Osteocyte (in vitro differentiated cells): Measurements from ENCODE around the gene POM121C. TPM values are rescaled to one million over a fixed set of nuclear protein-coding genes. Genes with fewer than 3 reads are reported as not detected.
"Not testable (repeated sequence)": the region's sequence is repeated elsewhere in the genome, so short reads cannot be mapped to it uniquely, and the experiment has no call there.

Source experiments
- DNase-seq: peaks from one replicate; pipeline ENCODE4 v3.0.0; 2021; ENCODE audit warnings: mixed read lengths; ENCODE audit not compliant: unreplicated experiment; ENCODE audit errors: extremely low spot score
- H3K27ac Mint-ChIP-seq: one replicate; pipeline ENCODE4 v1.8.0; 2021; ENCODE audit warnings: mild to moderate bottlenecking, mixed read lengths; ENCODE audit not compliant: unreplicated experiment
- H3K27me3 Mint-ChIP-seq: one replicate; pipeline ENCODE4 v1.8.0; 2021; ENCODE audit warnings: mixed read lengths; ENCODE audit not compliant: unreplicated experiment
- H3K36me3 Mint-ChIP-seq: one replicate; pipeline ENCODE4 v1.8.0; 2021; ENCODE audit warnings: mixed read lengths; ENCODE audit not compliant: unreplicated experiment
- H3K4me1 Mint-ChIP-seq: one replicate; pipeline ENCODE4 v1.8.0; 2021; ENCODE audit warnings: mixed read lengths; ENCODE audit not compliant: unreplicated experiment
- H3K4me3 Mint-ChIP-seq: one replicate; pipeline ENCODE4 v1.8.0; 2021; ENCODE audit warnings: mild to moderate bottlenecking, moderate library complexity, mixed read lengths; ENCODE audit not compliant: unreplicated experiment
- H3K9me3 Mint-ChIP-seq: one replicate; pipeline ENCODE4 v1.8.0; 2021; ENCODE audit warnings: mixed read lengths; ENCODE audit not compliant: unreplicated experiment
- CTCF ChIP-seq: fragments of 200-600 bp; sonication (generic); IDR thresholded peaks from 2 replicates; pipeline ENCODE4 v1.5.0; 2021; ENCODE audit warnings: antibody characterized with exemption, mild to moderate bottlenecking, moderate library complexity
- total RNA-seq: library from RNA; stranded (reverse); gene quantifications from 2 replicates; pipeline ENCODE4 v1.2.1, GENCODE V29; 2021

POM121C gene
- total RNA-seq, 1 donor from 2014 or later = 44.3 TPM

- H3K4me1 Mint-ChIP-seq, H3K4me3 Mint-ChIP-seq, H3K9me3 Mint-ChIP-seq, DNase-seq, H3K27me3 Mint-ChIP-seq, H3K36me3 Mint-ChIP-seq, H3K27ac Mint-ChIP-seq: not testable (repeated sequence)
- TF ChIP-seq CTCF = peak; percentile 60
These were observed 33.6 kb downstream of the POM121C start for GRCh38 chr7:75452494-75452955.

- H3K4me1 Mint-ChIP-seq, H3K4me3 Mint-ChIP-seq, H3K36me3 Mint-ChIP-seq, H3K9me3 Mint-ChIP-seq, H3K27me3 Mint-ChIP-seq, H3K27ac Mint-ChIP-seq: not testable (repeated sequence)
- DNase-seq = peak; percentile 6
These were observed 36.2 kb downstream of the POM121C start for GRCh38 chr7:75449946-75450345.

GRCh38 chr7:75442465-75443111 is 43.5 kb downstream of the POM121C start:
- Mint-ChIP-seq H3K27ac (peak overlapping the region; percentile 96), H3K36me3 (peaks cover 17% of the 10 kb centered on the region)

GRCh38 chr7:75442101-75442464 is 44.0 kb downstream of the POM121C start:
- DNase-seq = peak; percentile 8
- H3K4me3 Mint-ChIP-seq = peak overlapping the region; percentile 82
- H3K36me3 Mint-ChIP-seq = peaks cover 22% of the 10 kb centered on the region
- peak overlapping the region; percentile 87 for H3K27ac Mint-ChIP-seq
- not testable (repeated sequence) for H3K27me3 Mint-ChIP-seq, H3K9me3 Mint-ChIP-seq, H3K4me1 Mint-ChIP-seq

More at GRCh38 chr7:75442465-75443111, 43.5 kb downstream of the POM121C start:
- H3K4me3 Mint-ChIP-seq = peak overlapping the region; percentile 87
- not testable (repeated sequence) for H3K9me3 Mint-ChIP-seq, H3K27me3 Mint-ChIP-seq, H3K4me1 Mint-ChIP-seq
- DNase-seq = peak; percentile 87

GRCh38 chr7:75439000-75439399 is 47.1 kb downstream of the POM121C start:
- H3K36me3 Mint-ChIP-seq = peaks cover 35% of the 10 kb centered on the region
- not testable (repeated sequence) for H3K4me3 Mint-ChIP-seq, H3K9me3 Mint-ChIP-seq, H3K27ac Mint-ChIP-seq, H3K4me1 Mint-ChIP-seq, H3K27me3 Mint-ChIP-seq
- peak; percentile 21 for DNase-seq

GRCh38 chr7:75423481-75423880 is 62.6 kb downstream of the POM121C start:
- peak; percentile 25 for DNase-seq
- H3K9me3 Mint-ChIP-seq, H3K27me3 Mint-ChIP-seq, H3K27ac Mint-ChIP-seq, H3K4me3 Mint-ChIP-seq, H3K4me1 Mint-ChIP-seq: not testable (repeated sequence)
- H3K36me3 Mint-ChIP-seq = peaks cover 11% of the 10 kb centered on the region

- not testable (repeated sequence) for H3K4me1 Mint-ChIP-seq, H3K27ac Mint-ChIP-seq, H3K27me3 Mint-ChIP-seq, H3K4me3 Mint-ChIP-seq, H3K9me3 Mint-ChIP-seq, H3K36me3 Mint-ChIP-seq
- DNase-seq = peak; percentile 80
These were observed 64.0 kb downstream of the POM121C start for GRCh38 chr7:75421798-75422710.

- not testable (repeated sequence) for H3K9me3 Mint-ChIP-seq, H3K4me1 Mint-ChIP-seq, H3K27me3 Mint-ChIP-seq, H3K27ac Mint-ChIP-seq, H3K4me3 Mint-ChIP-seq, H3K36me3 Mint-ChIP-seq
- DNase-seq = peak; percentile 27
These were observed 65.9 kb downstream of the POM121C start for GRCh38 chr7:75420152-75420551.

- not testable (repeated sequence) for H3K4me1 Mint-ChIP-seq, H3K36me3 Mint-ChIP-seq, H3K27ac Mint-ChIP-seq, H3K27me3 Mint-ChIP-seq, H3K9me3 Mint-ChIP-seq, H3K4me3 Mint-ChIP-seq
- DNase-seq = peak; percentile 70
These were observed 66.4 kb downstream of the POM121C start for GRCh38 chr7:75419693-75420092.

- peak; percentile 81 for DNase-seq
- H3K36me3 Mint-ChIP-seq, H3K27me3 Mint-ChIP-seq, H3K4me1 Mint-ChIP-seq, H3K4me3 Mint-ChIP-seq, H3K9me3 Mint-ChIP-seq, H3K27ac Mint-ChIP-seq: not testable (repeated sequence)
These were observed 66.9 kb downstream of the POM121C start for GRCh38 chr7:75419210-75419609.

GRCh38 chr7:75418292-75418858 is 67.7 kb downstream of the POM121C start:
- not testable (repeated sequence) for H3K27ac Mint-ChIP-seq, H3K36me3 Mint-ChIP-seq, H3K4me1 Mint-ChIP-seq, H3K4me3 Mint-ChIP-seq, H3K9me3 Mint-ChIP-seq, H3K27me3 Mint-ChIP-seq
- peak; percentile 36 for DNase-seq
